ENCODE measurements around the gene AGAP5. TPM values are rescaled to one million over a fixed set of nuclear protein-coding genes. Genes with fewer than 3 reads are reported as not detected.

AGAP5 gene
- total RNA-seq, 1 donor from 2014 or later, result 5.2 TPM

DNA sequence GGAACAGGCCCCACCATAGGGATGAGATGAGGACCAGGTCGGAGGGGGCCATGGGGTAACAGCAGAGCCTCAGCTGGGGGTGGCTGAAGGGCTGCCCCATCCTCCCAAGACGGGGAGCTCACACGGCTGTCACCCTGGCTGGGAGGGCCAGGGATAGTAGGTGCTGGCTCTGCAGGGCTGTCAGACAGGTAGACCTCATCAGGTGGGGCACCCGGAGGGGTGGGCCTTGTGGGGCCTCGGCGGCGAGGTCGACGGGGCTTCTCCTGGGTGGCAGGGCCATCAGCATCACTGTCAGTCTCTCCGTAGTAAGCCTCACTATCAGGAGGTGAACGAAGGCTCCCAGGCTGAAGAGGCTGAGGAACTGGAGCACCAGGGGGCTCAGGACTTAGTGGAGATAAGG, 44.7 kb downstream of the AGAP5 start:
- no peak for DNase-seq

DNA sequence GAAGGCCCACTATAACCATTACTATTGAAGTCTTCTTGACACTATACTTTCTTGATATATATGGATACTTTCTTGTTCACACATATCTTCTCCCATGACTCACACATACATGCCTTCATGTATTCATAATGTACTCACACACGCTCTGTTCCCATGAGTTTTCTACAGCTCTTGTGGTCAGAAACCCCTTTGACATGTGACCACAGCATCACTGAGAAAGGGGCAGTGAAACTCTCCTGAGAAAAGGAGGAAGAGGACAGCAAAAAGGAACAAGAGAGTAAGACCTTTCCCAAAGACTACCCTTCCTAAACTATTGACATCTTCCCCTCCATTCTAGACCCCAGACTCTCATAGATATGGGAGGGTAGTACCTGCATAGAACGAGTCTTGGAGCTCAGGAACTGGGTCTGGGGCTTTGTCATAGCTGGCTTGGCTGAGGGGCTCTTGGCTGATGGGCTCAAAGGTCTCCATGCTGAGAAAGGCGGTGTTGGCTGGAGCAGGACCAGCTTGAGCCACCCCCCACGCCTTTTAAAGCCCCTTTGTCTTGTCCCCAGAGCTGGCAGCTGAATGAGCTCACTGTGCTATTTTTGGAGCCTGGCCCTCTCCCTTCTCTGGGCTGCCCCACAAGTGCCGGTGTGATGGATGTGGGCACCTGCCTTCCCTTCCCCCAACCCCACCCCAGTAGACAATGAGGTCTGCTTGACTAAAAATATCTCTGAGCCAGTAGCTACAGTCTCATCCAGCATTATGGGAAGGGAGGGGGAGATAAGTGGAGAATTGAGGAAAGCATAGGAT, 47.2 kb downstream of the AGAP5 start:
- peak; percentile 93 for DNase-seq

DNA sequence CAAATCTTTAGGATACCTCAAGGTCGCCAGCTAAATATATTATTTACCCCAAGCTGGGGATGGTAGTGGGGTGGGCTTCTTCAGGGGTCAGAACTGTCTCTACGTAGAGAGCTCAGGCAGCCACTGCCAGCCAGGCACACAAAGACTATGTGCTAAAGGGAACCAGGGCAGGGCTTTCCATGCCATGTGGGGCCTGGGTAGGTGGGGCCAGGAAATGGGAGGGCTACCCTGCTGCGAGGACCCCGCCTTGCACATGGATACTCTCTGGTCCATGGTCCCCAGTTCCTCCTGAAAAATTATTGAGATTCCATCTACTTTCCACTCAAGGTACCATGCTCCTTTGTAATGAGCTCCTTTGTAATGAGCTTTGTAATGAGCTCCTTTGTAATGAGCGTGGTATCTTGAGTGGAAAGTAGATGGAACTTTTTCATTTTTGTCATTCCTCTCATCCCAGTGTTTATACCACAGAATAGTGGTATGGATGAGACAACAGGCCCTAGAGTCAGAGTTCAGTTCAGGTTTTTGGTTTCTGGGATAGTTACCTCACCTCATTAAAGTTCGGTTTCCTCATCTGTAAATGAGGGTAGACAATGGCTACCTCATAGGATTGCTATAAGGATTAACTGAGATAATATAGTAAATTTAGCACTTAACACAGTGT, 47.9 kb downstream of the AGAP5 start:
- DNase-seq, result no peak

DNA sequence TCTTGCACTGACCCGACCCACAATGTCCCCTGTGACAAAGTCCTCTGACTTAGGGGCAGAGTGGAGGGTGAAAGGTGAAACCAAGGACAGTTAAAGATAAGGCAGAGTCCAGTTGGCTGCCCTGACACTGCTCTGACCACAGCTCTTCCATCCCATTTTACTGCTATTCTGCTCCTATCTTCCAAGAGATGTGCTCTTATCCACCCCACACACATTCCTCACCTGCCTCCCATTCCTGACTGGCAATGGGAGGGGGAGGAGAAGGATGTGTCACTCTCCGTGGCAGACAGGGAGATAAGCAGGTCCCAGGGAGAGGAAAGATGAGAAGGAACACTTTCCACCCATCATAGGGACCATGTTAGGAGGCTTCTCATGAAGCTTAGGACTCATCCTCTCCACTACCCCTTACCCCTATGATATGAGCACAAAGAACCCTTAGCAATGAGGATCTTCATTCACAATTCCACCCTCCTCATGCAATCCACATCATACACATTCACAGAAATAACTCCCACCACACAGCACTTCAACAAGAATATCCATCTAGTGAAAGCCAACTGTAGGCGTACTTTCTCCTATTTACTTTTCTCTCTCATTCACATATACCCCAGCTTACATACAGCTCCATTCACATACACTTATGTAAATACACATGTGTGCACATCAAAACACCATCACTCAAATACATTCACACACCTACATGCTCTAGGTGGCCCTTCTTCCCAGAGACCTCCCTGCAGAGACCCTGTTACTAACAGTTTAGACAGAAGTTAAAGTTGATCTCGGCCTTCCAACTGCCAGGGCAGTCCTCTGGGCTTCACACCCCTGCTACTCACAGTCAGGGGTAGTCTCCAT, 48.7 kb downstream of the AGAP5 start:
- no peak for DNase-seq

DNA sequence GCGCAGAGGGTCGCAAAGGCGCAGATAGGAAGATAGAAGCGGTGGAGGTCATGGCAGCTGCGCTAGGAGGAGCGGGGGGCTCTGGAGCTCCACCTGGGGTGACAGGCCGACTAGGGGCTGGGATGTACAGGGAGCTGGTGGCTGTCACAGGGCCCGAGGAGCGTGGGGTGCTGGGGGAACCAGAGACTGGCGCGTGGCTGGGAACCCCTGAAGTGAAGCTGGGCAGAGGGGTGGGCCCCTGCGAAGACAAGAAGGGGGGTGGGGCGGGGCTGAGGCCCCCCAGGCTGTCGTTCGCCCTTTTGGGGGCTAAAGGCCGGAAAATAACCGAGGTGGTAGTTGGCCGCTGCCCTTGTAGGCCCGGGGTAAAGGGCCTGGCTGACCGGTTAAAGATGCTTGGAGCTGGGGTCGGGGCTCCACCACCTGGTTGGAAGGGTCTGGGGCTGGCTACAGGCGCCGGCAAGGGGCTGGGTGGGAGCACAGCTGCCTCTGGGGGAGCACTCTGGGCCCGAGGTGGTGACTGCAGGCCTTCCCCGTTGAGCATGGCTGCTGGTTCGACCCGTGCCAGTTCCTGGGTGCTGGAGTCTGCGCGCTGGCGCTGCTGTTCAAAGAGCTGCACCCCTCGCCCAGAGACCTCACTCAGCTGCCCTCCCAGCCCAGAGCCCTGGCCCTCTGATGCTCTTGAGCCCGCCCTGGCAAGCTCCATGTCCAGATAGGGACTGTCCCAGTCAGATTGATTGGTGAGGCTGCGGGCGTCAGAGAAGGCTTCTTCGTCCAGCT, 49.8 kb downstream of the AGAP5 start:
- DNase-seq, result no peak

DNA sequence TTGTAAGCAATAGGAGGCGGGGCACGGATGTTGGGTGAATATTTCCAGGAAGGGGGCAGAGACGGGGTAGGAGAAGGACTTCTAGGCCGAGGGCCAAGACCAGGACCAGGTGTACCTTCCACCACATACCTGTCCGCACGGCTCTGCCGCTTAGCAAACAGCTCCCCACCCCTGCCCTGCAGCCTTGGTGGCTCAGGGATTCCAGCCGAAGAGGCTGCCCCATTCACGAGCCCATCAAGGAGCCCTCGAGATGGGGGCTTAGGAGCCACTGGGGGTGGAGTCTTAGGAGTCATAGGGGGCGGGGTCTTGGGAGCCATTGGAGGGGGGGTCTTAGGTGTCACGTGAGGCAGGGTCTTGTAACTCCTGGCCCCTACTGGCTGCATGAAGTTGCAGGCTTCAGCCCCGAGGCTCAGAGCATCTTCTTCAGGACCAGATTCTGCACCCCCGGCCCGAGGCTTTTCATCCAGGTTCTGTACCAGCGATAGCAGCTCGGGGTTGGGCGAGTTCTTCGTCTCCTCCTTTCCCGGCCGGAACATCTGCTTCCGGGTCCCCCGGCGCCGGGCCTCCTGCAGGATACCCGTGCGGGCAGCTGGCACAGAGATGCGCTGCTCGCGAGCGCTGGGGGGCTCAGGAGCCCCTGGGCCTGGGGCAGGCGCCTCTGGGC, 50.6 kb downstream of the AGAP5 start:
- peak; percentile 89 for DNase-seq

DNA sequence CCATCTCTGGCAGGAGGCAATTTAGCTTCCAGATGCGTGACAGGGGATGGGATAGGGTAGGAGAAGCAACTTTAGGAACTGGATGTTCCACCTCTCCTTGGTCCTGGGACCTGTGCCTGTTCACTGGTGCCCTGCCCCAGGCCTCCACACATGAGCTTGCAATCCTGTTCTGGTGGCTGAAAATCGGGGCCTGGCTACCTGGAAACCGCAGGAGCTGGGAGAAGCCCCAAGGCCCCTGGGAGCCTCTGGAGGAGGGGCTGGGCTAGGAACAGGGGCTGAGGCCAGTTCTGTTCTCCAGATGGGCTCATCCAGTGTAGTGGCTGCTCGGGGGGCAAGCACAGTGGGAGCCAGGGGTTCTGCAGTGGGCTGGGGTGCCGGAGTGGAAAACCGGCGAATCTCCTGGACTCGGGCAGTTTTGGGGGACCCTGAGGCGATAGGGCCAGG, 51.3 kb downstream of the AGAP5 start:
- no peak for DNase-seq

DNA sequence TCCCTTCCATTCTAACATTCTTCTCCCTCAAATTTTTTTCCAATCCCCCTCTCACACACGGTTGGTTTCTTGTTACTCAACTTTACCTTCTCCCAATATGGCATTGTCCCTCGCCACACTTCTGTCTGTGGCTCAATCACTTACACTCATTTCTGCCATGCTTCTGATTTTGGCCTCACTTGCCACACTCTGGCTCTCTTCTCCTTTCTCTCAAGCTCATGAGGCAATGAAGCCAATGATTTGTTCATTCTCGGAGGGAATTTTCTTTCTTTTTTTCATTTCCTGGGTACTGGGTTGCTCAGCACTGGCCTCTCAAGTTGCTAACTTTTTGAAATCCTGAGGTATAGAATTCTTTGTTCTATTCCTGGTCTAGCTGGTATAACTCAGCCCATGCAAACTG, 52.7 kb downstream of the AGAP5 start:
- DNase-seq, result no peak

DNA sequence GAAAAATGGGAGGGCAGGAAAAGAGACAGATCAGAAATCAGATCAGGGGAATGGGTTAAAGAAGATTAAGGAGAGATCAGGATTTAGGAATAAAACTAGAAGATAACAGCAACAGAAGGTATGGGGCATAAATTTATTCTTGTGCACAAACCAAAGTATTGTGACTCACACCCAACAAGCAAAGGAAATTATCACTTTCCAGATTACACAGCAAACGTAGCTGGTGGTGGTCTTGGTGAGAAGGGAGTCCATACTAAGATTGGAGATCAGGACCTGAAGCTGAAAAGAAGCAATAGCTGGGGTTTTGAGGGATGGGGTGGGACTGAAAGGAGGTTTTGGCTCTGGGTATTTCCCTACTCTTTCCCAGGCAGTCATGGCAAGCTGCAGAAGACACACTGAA, 53.1 kb downstream of the AGAP5 start:
- DNase-seq, result no peak

DNA sequence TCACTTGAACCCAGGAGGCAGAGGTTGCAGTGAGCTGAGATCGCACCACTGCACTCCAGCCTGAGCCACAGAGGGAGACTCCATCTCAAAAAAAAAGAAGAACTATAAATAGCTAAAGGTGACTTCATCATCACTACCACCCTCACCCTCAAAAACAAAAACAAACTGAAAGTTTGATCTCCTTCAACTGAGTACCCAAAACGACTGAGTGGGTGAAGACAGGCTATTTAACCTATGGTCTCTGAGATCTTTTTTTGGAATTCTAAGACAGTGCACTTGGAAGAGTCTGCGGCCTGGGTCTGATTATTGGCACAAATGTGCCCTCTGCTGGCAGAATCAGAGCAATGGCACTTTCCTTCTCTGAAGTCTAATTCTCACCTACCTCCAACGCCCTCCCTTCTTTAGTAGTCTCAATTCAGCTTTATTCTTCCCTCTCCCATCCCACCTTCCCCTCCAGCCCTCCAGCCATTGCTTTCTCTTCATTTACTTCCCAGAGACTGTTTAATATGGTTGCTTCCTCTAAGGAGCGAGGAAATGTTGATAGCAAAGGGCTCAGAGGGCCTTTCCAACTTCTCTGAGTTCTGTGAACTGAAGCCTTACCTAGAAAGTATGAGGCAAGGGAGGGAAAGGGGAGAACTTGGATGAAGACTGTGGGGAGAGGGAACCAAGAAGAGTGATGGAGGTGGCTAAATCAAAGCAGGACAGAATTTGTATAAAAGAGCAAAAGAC, 53.7 kb downstream of the AGAP5 start:
- DNase-seq, result peak; percentile 88

DNA sequence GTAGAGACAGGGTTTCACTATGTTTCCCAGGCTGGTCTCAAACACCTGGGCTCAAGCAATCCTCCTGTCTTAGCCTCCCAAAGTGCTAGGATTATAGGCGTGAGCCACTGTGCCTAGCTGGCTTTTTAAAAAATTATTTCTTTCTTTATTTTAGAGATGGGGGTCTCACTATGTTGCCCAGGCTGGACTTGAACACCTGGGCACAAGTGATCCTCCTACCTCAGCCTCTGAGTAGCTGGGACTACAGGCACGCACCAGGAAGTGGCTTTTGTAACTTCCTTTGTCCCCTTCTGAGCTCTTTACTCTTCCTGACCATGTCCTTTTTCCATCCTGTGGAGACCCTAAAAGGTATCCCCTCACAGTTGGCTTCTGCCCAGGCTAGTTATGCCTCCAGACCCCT, 54.5 kb downstream of the AGAP5 start:
- no peak for DNase-seq

DNA sequence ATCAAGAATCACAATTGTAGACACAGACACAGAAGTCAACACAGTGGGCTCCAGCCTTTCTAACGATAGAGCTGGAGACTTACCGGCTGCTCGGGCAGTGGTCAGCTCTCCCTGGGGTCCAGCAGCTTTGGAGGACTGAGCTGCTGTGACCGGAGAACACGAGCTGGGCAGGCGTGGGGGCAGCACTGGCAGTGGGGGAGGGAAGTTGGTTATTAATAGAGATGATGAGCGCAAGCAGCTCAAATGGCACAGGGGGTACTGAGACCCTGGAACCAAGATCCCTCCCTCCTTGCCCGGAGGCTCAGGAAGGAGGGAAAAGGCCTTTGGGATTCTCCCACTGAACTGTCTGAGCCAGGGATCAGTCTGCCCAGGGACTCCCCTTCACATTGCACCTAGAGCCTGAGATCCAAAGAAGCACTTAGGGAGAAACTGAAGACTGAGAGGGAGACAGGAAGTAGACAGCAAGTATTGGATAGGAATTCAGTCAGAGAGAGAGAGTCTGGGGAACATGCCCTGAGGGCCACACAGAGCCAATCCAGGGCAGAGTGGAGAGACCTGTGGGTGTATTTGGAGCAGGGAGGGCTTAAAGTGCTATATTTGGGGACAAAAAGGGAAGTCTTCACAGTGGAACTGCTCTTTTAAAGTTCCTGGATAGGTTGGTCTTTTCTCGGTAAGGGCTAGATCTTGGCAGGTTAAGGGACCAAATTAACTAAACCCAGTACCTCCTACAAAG, 56.4 kb downstream of the AGAP5 start, which contains the start of gene MYOZ1:
Gene MYOZ1 (minus strand): TSS at position 147 of the 733 bp plus-strand sequence. CDS start 1,457 bp downstream, outside the sequence.
- DNase-seq, result peak; percentile 68

DNA sequence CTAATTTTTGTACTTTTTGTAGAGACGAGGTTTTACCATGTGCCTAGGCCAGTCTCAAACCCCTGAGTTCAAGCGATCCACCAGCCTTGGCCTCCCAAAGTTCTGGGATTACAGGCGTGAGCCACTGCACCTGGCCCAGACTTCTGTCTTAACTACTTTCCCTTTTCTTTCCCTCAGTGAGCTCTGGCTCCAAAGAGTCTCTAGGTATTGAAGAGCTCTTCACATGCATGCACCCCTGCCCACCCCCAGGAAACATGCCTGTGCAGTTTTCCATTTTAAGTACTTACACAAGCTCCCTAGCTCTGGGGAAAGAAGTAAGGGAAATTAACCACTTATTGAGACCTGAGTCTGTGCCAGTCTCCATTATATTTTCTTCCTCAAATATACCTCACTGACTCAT, 58.6 kb downstream of the AGAP5 start:
- DNase-seq, result no peak

DNA sequence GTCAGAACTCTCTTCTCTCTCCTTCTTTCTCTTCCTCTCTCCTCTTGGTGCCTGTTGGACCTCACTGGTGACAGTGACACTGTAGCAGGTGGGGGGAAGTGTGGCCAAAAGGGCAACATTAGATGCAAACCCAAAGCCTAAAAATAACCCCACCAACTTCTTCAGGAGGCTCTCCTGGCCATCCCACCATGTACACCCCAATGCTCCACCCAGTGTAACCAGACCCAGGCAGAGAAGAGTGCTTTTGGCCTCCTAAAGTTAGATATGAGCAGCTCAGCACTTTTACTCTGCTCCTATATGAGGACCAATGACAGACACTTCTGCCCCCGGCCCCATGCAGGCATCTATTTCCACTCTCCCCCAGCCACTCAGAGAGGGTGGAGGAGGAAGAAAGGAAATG, 62.1 kb downstream of the AGAP5 start:
- DNase-seq, result peak; percentile 73

DNA sequence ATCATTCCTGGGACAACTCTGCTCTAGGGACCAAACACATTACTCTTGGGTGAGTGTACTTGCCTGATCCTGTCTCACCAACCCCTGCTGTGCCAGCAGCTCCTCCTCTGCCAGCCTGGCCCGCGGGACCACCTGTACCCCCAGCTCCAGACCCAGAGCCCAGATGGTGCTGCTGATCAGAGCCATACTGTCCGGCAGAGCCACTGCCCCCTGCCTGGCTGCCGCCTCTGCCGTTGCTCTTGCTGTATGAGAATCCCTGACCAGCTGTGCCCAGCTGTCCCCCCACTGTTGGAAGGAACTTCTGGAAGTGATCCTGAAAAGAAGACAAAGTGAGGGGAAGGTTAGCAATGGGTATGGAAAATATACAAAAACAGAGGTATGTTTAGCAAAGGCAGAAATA, 63.5 kb downstream of the AGAP5 start:
- peak; percentile 84 for DNase-seq

DNA sequence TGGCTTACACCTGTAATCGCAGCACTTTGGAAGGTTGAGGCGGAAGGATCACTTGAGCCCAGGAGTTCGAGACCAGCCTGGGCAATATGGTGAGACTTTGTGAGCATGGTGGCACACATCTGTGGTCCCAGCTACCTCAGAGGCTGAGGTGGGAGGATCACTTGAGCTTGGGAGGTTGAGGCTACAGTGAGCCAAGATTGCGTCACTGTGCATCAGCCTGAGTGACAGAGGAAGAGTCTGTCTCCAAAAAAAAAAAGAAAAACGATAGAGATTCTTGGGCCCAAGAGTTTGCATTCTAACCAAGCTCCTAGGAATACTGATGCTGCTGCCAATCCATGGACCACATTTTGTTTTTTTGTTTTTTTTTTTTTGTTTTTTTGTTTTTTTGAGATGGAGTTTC, 68.7 kb downstream of the AGAP5 start:
- DNase-seq, result no peak

DNA sequence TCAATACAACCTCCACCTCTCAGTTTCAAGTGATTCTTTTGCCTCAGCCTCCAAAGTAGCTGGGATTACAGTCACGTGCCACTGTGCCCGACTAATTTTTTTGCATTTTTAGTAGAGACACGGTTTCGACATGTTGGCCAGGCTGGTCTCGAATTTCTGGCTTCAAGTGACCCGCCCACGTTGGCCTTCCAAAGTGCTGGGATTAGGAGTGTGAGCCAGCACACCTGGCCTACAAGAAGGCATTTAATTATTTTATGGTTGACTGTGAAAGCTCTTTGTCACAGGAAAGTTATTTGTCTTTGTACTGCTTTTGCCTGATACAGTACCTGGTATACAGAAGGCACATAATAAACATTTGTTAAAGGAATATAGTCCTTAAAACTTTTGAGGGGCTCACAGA, 69.5 kb downstream of the AGAP5 start:
- DNase-seq, result peak; percentile 30

DNA sequence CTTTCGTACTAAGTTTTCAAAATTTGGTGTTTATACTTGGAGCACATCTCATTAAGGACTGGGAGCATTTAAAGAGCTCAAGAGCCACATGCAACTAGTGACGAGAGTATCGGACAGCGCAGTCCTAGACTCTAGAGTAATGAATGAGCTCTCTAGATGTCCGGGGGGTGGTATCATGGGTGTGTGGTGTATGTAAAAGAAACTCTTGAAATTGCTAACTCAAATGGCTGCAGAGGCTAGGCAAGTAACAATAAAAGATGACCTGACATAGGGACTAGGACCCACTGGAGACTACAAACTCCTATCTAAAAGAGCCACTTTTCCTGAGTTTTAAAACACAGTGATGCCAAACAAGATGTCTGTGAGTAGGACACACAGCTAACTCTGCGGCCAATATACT, 70.6 kb downstream of the AGAP5 start:
- DNase-seq, result no peak

DNA sequence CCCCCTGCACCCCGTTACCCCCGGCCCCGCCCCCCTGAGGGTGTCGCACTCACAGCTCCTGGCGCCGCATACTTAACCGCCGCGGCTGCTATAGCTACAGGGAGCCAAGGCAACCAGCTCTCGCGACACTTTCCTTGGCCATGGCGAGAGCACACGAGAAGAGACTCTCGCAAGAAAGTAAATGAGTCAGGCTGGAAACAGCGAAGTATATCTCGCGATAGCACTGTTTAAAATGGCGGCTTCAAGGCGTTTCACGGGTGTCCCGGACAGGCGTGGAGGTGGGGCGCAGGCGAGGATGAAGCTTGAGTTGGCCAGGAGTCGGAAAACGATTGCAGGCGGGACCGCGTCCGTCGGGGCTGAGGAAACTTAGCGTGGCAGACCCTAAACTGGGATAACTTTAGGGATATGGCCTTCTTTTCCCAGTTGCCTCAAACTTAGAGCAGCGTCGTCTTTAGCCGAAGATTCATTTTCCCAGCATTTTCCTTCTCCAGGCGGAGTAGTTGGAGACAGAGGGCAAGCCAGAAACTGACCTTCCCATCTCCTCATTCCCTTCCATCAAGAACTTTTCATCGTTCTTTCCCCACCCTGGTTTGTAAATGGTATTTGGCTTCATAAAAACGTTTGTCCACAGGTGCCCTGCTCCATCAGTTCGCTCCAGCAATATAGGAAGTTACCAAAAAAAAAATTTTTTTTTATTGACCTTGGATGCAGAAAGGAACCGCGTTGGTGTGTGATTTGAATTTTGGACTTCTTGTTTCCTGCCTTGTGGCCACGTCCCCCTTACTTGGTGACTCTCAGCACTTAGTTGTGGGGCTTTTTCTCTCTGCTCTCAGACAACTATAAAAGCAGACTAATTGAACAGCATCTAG, 71.8 kb downstream of the AGAP5 start:
- DNase-seq, result peak; percentile 99

Measured in tongue (tissue), 2 donors.